GM23338 (cell line): ENCODE results near the gene ANKRD11. TPM values are rescaled to one million over a fixed set of nuclear protein-coding genes. Genes with fewer than 3 reads are reported as not detected.

ENCODE experiments used
- EZH2phosphoT487 ChIP-seq: fragments of 200-600 bp; sonication (generic); IDR thresholded peaks from one replicate; pipeline ENCODE4 v1.8.1; 2018; ENCODE audit warnings: antibody characterized with exemption; ENCODE audit not compliant: unreplicated experiment
- POLR2AphosphoS5 ChIP-seq: IDR thresholded peaks from 2 replicates; pipeline ENCODE4 v1.6.1; 2016; ENCODE audit warnings: antibody characterized with exemption, low read depth
- polyA plus RNA-seq: library from polyadenylated mRNA; unstranded; fragments of >200 nt; fragmentation: Nextera tagmentation; extraction: Ambion mirVana; gene quantifications from 2 replicates; pipeline ENCODE4 v1.2.1, GENCODE V29; 2016
- total RNA-seq: library from RNA; depleted of rRNA; stranded (reverse); fragments of >200 nt; shearing (Covaris generic); gene quantifications from 2 replicates; pipeline ENCODE4 v1.2.3, GENCODE V29; 2014
- TF ChIP-seq, protein P1 (sequence below): fragments of 250-450 bp; sonication (Bioruptor Pico); IDR thresholded peaks from 2 replicates; pipeline ENCODE4 v1.5.0; 2020; ENCODE audit warnings: mild to moderate bottlenecking, moderate library complexity
- TF ChIP-seq, protein P2 (sequence below): IDR thresholded peaks from one replicate; pipeline ENCODE4 v1.6.1; 2018; ENCODE audit warnings: antibody characterized with exemption; ENCODE audit not compliant: unreplicated experiment

ANKRD11 gene
- total and polyA plus RNA-seq, 2 experiments from 2014 or later, result 130 to 159 TPM

DNA sequence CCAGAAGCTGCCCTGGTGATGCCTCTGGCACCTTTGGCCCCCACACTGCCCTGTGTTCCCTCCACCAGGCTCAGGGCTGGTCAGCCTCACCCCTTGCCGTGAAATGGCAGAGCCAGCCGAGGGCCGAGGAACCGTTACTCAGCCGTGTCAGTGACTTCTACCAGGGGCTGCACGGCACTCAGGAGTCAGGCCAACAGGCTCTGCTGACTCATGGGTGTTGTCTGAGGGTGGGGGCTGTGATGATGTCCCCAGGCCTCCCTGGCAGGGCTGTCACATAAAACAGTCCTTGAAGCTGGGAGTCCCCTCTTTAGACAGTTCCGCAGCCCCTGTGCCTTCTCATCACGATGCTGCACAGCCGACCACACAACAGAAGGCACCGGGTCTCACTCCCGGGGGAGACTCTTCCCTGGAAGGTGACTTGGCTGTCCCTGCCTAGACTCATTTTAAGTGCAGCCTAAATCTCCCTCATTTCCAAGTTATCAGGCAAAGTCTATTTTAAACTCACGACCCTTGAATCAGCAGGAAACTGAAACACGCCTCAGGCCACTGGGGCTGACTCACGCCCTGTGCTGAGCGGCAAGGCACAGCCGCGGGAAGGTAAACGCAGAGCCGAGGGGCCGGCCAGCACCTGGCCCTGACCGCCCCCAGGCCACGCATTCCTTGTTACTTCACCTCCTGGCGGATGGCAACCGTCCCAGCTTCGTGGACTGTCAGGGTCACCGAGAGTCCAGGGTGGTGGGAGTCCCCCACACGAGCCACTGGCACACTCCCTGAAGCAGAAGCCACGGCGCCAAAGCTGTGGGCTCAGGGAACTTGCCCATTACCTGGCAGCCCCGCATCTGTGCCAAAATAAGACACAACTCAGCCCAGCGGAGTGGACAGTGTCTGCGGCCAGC is 170.2 kb downstream of the ANKRD11 start (continued):
- TF ChIP-seq, protein P1, sequence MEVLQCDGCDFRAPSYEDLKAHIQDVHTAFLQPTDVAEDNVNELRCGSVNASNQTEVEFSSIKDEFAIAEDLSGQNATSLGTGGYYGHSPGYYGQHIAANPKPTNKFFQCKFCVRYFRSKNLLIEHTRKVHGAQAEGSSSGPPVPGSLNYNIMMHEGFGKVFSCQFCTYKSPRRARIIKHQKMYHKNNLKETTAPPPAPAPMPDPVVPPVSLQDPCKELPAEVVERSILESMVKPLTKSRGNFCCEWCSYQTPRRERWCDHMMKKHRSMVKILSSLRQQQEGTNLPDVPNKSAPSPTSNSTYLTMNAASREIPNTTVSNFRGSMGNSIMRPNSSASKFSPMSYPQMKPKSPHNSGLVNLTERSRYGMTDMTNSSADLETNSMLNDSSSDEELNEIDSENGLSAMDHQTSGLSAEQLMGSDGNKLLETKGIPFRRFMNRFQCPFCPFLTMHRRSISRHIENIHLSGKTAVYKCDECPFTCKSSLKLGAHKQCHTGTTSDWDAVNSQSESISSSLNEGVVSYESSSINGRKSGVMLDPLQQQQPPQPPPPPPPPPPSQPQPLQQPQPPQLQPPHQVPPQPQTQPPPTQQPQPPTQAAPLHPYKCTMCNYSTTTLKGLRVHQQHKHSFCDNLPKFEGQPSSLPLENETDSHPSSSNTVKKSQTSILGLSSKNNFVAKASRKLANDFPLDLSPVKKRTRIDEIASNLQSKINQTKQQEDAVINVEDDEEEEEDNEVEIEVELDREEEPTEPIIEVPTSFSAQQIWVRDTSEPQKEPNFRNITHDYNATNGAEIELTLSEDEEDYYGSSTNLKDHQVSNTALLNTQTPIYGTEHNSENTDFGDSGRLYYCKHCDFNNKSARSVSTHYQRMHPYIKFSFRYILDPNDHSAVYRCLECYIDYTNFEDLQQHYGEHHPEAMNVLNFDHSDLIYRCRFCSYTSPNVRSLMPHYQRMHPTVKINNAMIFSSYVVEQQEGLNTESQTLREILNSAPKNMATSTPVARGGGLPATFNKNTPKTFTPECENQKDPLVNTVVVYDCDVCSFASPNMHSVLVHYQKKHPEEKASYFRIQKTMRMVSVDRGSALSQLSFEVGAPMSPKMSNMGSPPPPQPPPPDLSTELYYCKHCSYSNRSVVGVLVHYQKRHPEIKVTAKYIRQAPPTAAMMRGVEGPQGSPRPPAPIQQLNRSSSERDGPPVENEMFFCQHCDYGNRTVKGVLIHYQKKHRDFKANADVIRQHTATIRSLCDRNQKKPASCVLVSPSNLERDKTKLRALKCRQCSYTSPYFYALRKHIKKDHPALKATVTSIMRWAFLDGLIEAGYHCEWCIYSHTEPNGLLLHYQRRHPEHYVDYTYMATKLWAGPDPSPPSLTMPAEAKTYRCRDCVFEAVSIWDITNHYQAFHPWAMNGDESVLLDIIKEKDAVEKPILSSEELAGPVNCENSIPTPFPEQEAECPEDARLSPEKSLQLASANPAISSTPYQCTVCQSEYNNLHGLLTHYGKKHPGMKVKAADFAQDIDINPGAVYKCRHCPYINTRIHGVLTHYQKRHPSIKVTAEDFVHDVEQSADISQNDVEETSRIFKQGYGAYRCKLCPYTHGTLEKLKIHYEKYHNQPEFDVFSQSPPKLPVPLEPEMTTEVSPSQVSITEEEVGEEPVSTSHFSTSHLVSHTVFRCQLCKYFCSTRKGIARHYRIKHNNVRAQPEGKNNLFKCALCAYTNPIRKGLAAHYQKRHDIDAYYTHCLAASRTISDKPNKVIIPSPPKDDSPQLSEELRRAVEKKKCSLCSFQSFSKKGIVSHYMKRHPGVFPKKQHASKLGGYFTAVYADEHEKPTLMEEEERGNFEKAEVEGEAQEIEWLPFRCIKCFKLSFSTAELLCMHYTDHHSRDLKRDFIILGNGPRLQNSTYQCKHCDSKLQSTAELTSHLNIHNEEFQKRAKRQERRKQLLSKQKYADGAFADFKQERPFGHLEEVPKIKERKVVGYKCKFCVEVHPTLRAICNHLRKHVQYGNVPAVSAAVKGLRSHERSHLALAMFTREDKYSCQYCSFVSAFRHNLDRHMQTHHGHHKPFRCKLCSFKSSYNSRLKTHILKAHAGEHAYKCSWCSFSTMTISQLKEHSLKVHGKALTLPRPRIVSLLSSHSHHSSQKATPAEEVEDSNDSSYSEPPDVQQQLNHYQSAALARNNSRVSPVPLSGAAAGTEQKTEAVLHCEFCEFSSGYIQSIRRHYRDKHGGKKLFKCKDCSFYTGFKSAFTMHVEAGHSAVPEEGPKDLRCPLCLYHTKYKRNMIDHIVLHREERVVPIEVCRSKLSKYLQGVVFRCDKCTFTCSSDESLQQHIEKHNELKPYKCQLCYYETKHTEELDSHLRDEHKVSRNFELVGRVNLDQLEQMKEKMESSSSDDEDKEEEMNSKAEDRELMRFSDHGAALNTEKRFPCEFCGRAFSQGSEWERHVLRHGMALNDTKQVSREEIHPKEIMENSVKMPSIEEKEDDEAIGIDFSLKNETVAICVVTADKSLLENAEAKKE (CRISPR knock-in tag), result no peak
- TF ChIP-seq, protein P2, sequence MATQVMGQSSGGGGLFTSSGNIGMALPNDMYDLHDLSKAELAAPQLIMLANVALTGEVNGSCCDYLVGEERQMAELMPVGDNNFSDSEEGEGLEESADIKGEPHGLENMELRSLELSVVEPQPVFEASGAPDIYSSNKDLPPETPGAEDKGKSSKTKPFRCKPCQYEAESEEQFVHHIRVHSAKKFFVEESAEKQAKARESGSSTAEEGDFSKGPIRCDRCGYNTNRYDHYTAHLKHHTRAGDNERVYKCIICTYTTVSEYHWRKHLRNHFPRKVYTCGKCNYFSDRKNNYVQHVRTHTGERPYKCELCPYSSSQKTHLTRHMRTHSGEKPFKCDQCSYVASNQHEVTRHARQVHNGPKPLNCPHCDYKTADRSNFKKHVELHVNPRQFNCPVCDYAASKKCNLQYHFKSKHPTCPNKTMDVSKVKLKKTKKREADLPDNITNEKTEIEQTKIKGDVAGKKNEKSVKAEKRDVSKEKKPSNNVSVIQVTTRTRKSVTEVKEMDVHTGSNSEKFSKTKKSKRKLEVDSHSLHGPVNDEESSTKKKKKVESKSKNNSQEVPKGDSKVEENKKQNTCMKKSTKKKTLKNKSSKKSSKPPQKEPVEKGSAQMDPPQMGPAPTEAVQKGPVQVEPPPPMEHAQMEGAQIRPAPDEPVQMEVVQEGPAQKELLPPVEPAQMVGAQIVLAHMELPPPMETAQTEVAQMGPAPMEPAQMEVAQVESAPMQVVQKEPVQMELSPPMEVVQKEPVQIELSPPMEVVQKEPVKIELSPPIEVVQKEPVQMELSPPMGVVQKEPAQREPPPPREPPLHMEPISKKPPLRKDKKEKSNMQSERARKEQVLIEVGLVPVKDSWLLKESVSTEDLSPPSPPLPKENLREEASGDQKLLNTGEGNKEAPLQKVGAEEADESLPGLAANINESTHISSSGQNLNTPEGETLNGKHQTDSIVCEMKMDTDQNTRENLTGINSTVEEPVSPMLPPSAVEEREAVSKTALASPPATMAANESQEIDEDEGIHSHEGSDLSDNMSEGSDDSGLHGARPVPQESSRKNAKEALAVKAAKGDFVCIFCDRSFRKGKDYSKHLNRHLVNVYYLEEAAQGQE, result no peak
- TF ChIP-seq POLR2AphosphoS5, result no peak
- no peak for TF ChIP-seq EZH2phosphoT487
